ENCODE measurements around the gene HOXD4. TPM values are rescaled to one million over a fixed set of nuclear protein-coding genes. Genes with fewer than 3 reads are reported as not detected.

HOXD4 gene
- total RNA-seq, 1 experiment from 2014 or later, result 0.61 TPM

- no peak for ATAC-seq
- H3K4me2 ChIP-seq (ENCODE audit: low read length), result peak overlapping the region; percentile 57; the same call in 1 of the 2 replicates
These were observed 37.7 kb downstream of the HOXD4 start for GRCh38 chr2:176188774-176189680.

More at GRCh38 chr2:176188774-176189680, 37.7 kb downstream of the HOXD4 start:
- TF ChIP-seq RAD21 (IDR thresholded peaks at IDR 0.05; ENCODE audit: low read depth), result no peak
- TF ChIP-seq EZH2phosphoT487 (IDR thresholded peaks at IDR 0.05; ENCODE audit: borderline replicate concordance), result no peak
- TF ChIP-seq SP1 (IDR thresholded peaks at IDR 0.05; ENCODE audit: low read depth), result no peak
- no peak for TF ChIP-seq ZBTB33 (IDR thresholded peaks at IDR 0.05; ENCODE audit: extremely low read depth, insufficient replicate concordance, low read length)
- no peak for TF ChIP-seq ZFX (IDR thresholded peaks at IDR 0.05)
- TF ChIP-seq EZH2 (IDR thresholded peaks at IDR 0.05), result no peak
- TF ChIP-seq POLR2AphosphoS5 (IDR thresholded peaks at IDR 0.05; ENCODE audit: low read depth, low read length), result no peak
- TF ChIP-seq ELF1 (IDR thresholded peaks at IDR 0.05; ENCODE audit: borderline replicate concordance, low read depth), result no peak
- TF ChIP-seq SRF (IDR thresholded peaks at IDR 0.05; ENCODE audit: low read depth), result no peak
- no peak for TF ChIP-seq JUND (IDR thresholded peaks at IDR 0.05)
- no peak for TF ChIP-seq ZNF274 (IDR thresholded peaks at IDR 0.05; ENCODE audit: low read depth, low read length)
- no peak for TF ChIP-seq FOSL1 (IDR thresholded peaks at IDR 0.05; ENCODE audit: low read depth)
- no peak for TF ChIP-seq REST (IDR thresholded peaks at IDR 0.05; ENCODE audit: low read depth)
- TF ChIP-seq POLR2A (IDR thresholded peaks at IDR 0.05; ENCODE audit: borderline replicate concordance, extremely low read depth, insufficient read depth, insufficient read length), result no peak
- CTCF ChIA-PET, result no interaction called here
- Histone ChIP-seq H4K20me1 (ENCODE audit: insufficient read depth) (no peaks in the 10 kb centered on the region), H3K9ac (ENCODE audit: low read length) (no peak overlapping the region), H3K9me2 (ENCODE audit: insufficient read depth) (no peaks in the 10 kb centered on the region), H3K36me3 (ENCODE audit: control insufficient read depth in 1 of 2, insufficient read depth in 2 of 2, low read length in 2 of 2) (no peaks in the 10 kb centered on the region), H3K27ac (ENCODE audit: low read depth, low read length) (no peak overlapping the region; the same call in 1 of the 2 replicates), H2AFZ (ENCODE audit: low read depth, low read length, poor library complexity, severe bottlenecking) (no peak overlapping the region), H3K27me3 (ENCODE audit: insufficient read depth, low read length) (no peaks in the 10 kb centered on the region), H3K79me2 (ENCODE audit: insufficient read depth, low read length) (no peaks in the 10 kb centered on the region), H3K4me3 (replicated peaks in 1 of 2; ENCODE audit: low read depth in 1 of 2, low read length in 2 of 2) (no peak overlapping the region; a peak in 1 of 4 replicates), H3K4me1 (ENCODE audit: control insufficient read depth in 1 of 2, insufficient read depth in 2 of 2, low read length in 2 of 2) (peaks cover 0 to 6% of the 10 kb centered on the region in 2 experiments; a peak in 1 of 4 replicates), H3K9me3 (ENCODE audit: control insufficient read depth in 1 of 2, insufficient read depth in 1 of 2, low read depth in 1 of 2, low read length in 2 of 2) (no peaks in the 10 kb centered on the region)
- POLR2A ChIA-PET, result no interaction called here
- RAD21 ChIA-PET (ENCODE audit: low non-redundant PET in 1 of 2, low total read pairs in 2 of 2, uncharacterized antibody in 2 of 2, unreplicated experiment in 2 of 2), result no interaction called here
- intact Hi-C loops (cut with micrococcal nuclease), result no loop called here
- BruUV-seq (replicated peaks), result no TSS peak
- DNase-seq (ENCODE audit: low read depth, low spot score), result no peak
